ENCODE measurements around the gene KDSR. TPM values are rescaled to one million over a fixed set of nuclear protein-coding genes. Genes with fewer than 3 reads are reported as not detected.
A peak's percentile ranks its signal among the peaks of the same experiment; 100 is the strongest.

KDSR gene
- total and polyA plus RNA-seq, 2 of the 13 experiments (the other 11 are each of a cell fraction or from before 2014, with no cell fraction given): 10.4 to 20.9 TPM

GRCh38 chr18:63366213-63367052 is 573 bp downstream of the KDSR start:
- DNase-seq (ENCODE audit: low spot score) (peak; percentile 64), FAIRE-seq (no peak), ATAC-seq (peak; percentile 68)
- Histone ChIP-seq H2AFZ (ENCODE audit: low read length) (no peak overlapping the region), H3K79me2 (ENCODE audit: insufficient read depth, low read length) (peaks cover 39% of the 10 kb centered on the region), H3K9me3 (ENCODE audit: low read length) (peaks cover 9% of the 10 kb centered on the region; the same call in 1 of the 2 replicates), H3K4me2 (ENCODE audit: low read depth, low read length) (peak overlapping the region; percentile 88), H3K27ac (ENCODE audit: extremely low read length, insufficient read depth, low read length) (peak overlapping the region; percentile 96), H3K4me3 (replicated peaks in 1 of 3; ENCODE audit: insufficient read depth in 1 of 3, low read depth in 2 of 3, low read length in 3 of 3) (peak overlapping the region; percentile 80 to 96 (median 82)), H3K36me3 (replicated peaks in 1 of 2; ENCODE audit: control insufficient read depth in 1 of 2, insufficient read depth in 2 of 2, low read length in 2 of 2) (peaks cover 0 to 18% of the 10 kb centered on the region in 2 experiments; a peak in 3 of 5 replicates), H3K9ac (ENCODE audit: insufficient read depth, low read depth, low read length) (peak overlapping the region; percentile 89), H3K4me1 (ENCODE audit: insufficient read depth, low read length) (peaks cover 38% of the 10 kb centered on the region), H3K27me3 (ENCODE audit: control insufficient read depth in 1 of 2, insufficient read depth in 2 of 2, low read length in 2 of 2) (no peaks in the 10 kb centered on the region; a peak in 1 of 5 replicates), H4K20me1 (ENCODE audit: insufficient read depth, low read length) (peaks cover 12% of the 10 kb centered on the region)
- in situ Hi-C loops (cut with HindIII; ENCODE audit: extremely low pct_ligation_motif_present, low pct_unique_long_range_greater_than_20kb) (no loop called here), intact Hi-C loops (cut with micrococcal nuclease; ENCODE audit: unreplicated experiment) (loop anchor here (1.0 to 2.0 kb wide), 3 partner anchors 44 to 56 kb away; partner anchors contain the start of gene VPS4B)
- BruUV-seq (replicated peaks): TSS peak; percentile 52
- ChIA-PET POLR2A (interaction anchor here (0.9 to 1.6 kb wide), 16 partner anchors 9 to 1179 kb away, joined by 3 to 36 read pairs (median 5); partner anchors contain the start of genes BCL2, PIGN, RELCH and VPS4B), CTCF (ENCODE audit: low intra/inter-chr PET ratio, low total read pairs) (no interaction called here)
- WGBS (ENCODE audit: low lambda C conversion rate): 0% methylated on average over 11 of the region's 65 CpGs
- TF ChIP-seq ZNF337 (CRISPR knock-in tag; IDR thresholded peaks at IDR 0.05; ENCODE audit: borderline replicate concordance, low read depth) (no peak), ZNF121 (CRISPR knock-in tag; IDR thresholded peaks at IDR 0.05) (peak; percentile 41; the same call in 1 of the 2 replicates), ZEB1 (IDR thresholded peaks at IDR 0.05; ENCODE audit: insufficient replicate concordance, low read depth) (peak; percentile 65), THAP9 (CRISPR knock-in tag; IDR thresholded peaks at IDR 0.05; ENCODE audit: borderline replicate concordance) (0 out of 2 replicates have a peak, but pooled peaks have one; percentile 29), FOSL1 (CRISPR knock-in tag; IDR thresholded peaks at IDR 0.05; ENCODE audit: borderline replicate concordance) (peak; percentile 58), EEA1 (CRISPR knock-in tag; IDR thresholded peaks at IDR 0.05; ENCODE audit: borderline replicate concordance) (no peak), SRSF1 (optimal IDR thresholded peaks at IDR 0.05; ENCODE audit: low read depth, low read length) (no peak), ZNF430 (CRISPR knock-in tag; IDR thresholded peaks at IDR 0.05) (peak; percentile 36; the same call in 1 of the 2 replicates), KLF6 (CRISPR knock-in tag; IDR thresholded peaks at IDR 0.05) (no peak), ZNF552 (CRISPR knock-in tag; IDR thresholded peaks at IDR 0.05; ENCODE audit: borderline replicate concordance) (no peak), ZSCAN20 (CRISPR knock-in tag; IDR thresholded peaks at IDR 0.05; ENCODE audit: borderline replicate concordance) (peak; percentile 79; the same call in 1 of the 2 replicates), RARA (CRISPR knock-in tag; IDR thresholded peaks at IDR 0.05) (no peak), PITX1 (CRISPR knock-in tag; IDR thresholded peaks at IDR 0.05) (no peak), SCMH1 (CRISPR knock-in tag; IDR thresholded peaks at IDR 0.05; ENCODE audit: borderline replicate concordance) (no peak), ZNF350 (CRISPR knock-in tag; IDR thresholded peaks at IDR 0.05; ENCODE audit: borderline replicate concordance, low read depth) (peak; percentile 50; the same call in 1 of the 2 replicates), HDAC1 (CRISPR knock-in tag; IDR thresholded peaks at IDR 0.05) (peak; percentile 72), RBM39 (IDR thresholded peaks at IDR 0.05; ENCODE audit: low read depth, low read length, poor library complexity, severe bottlenecking) (peak; percentile 48), NR3C1 (CRISPR knock-in tag; IDR thresholded peaks at IDR 0.05) (no peak), NCOR1 (IDR thresholded peaks at IDR 0.05; ENCODE audit: borderline replicate concordance, low read length) (no peak), ZNF292 (CRISPR knock-in tag; IDR thresholded peaks at IDR 0.05; ENCODE audit: borderline replicate concordance, low read depth) (peak; percentile 21; the same call in 1 of the 2 replicates)

All from HepG2 (cell line).